Measurements from ENCODE around the gene CYP27C1. TPM values are rescaled to one million over a fixed set of nuclear protein-coding genes. Genes with fewer than 3 reads are reported as not detected.

Gene CYP27C1
- polyA plus RNA-seq, 1 donor (not counting 4 experiments of a cell fraction or from before 2014, with no cell fraction given): 6.1 TPM

DNA sequence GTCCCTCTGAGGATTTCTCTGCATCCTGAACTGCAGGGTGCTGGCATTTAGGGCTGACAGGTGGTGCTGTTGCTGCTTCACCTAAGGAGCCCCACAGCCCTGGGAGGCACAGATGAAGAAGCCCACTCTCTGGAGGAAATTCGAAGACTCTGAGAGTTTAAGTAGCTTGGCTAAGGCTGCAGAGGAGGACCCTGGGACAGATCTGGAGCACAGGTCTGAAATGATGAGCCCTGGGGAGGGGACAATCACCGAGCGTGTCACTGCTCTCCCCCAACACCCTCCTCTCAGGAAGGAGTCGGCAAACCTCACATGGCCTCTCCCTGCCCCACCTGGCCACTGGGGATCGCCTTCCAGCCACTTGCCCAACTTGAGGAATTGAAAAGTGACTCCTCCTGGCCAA, 18.6 kb downstream of the CYP27C1 start:
- no peak for DNase-seq (ENCODE audit: low read depth, low spot score)
- Histone ChIP-seq H3K9me3 (ENCODE audit: control insufficient read depth, low read depth, low read length) (no peaks in the 10 kb centered on the region), H3K36me3 (ENCODE audit: control insufficient read depth in 2 of 2, extremely low read depth in 1 of 2, insufficient read depth in 2 of 2, low read length in 2 of 2) (peaks cover 9 to 11% of the 10 kb centered on the region in 2 experiments), H3K27me3 (ENCODE audit: control insufficient read depth, extremely low read depth, insufficient read depth, low read length) (no peaks in the 10 kb centered on the region), H3K79me2 (ENCODE audit: control insufficient read depth, insufficient read depth, low read length) (no peaks in the 10 kb centered on the region), H3K4me1 (ENCODE audit: control insufficient read depth, extremely low read depth, insufficient read depth, low read length) (no peaks in the 10 kb centered on the region), H3K9ac (ENCODE audit: control insufficient read depth, extremely low read depth, insufficient read depth, low read length) (no peak overlapping the region), H3K27ac (ENCODE audit: control insufficient read depth, insufficient read depth, low read length) (no peak overlapping the region), H4K20me1 (ENCODE audit: control insufficient read depth, extremely low read depth, insufficient read depth, low read length) (no peaks in the 10 kb centered on the region), H3K4me3 (ENCODE audit: control insufficient read depth in 2 of 3, extremely low read depth in 1 of 3, insufficient read depth in 2 of 3, low read depth in 1 of 3, low read length in 3 of 3) (no peak overlapping the region), H3K4me2 (ENCODE audit: control insufficient read depth, extremely low read depth, insufficient read depth, low read depth, low read length) (no peak overlapping the region), H3K9me1 (ENCODE audit: control insufficient read depth, extremely low read depth, insufficient read depth, low read length) (no peaks in the 10 kb centered on the region), H2AFZ (ENCODE audit: control insufficient read depth, low read length) (no peak overlapping the region)
- FAIRE-seq: no peak
- TF ChIP-seq EZH2 (IDR thresholded peaks at IDR 0.05; ENCODE audit: low read length): no peak
- TF ChIP-seq, protein P1, sequence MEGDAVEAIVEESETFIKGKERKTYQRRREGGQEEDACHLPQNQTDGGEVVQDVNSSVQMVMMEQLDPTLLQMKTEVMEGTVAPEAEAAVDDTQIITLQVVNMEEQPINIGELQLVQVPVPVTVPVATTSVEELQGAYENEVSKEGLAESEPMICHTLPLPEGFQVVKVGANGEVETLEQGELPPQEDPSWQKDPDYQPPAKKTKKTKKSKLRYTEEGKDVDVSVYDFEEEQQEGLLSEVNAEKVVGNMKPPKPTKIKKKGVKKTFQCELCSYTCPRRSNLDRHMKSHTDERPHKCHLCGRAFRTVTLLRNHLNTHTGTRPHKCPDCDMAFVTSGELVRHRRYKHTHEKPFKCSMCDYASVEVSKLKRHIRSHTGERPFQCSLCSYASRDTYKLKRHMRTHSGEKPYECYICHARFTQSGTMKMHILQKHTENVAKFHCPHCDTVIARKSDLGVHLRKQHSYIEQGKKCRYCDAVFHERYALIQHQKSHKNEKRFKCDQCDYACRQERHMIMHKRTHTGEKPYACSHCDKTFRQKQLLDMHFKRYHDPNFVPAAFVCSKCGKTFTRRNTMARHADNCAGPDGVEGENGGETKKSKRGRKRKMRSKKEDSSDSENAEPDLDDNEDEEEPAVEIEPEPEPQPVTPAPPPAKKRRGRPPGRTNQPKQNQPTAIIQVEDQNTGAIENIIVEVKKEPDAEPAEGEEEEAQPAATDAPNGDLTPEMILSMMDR (optimal IDR thresholded peaks at IDR 0.05 in 1 of 3, IDR thresholded peaks at IDR 0.05 in 1 of 3, conservative IDR thresholded peaks at IDR 0.05 in 1 of 3; ENCODE audit: extremely low read depth in 1 of 3, insufficient read depth in 2 of 3, low read length in 3 of 3): no peak
- dilution Hi-C loops (cut with MboI; ENCODE audit: extremely low pct_ligation_motif_present, low sequenced_read_pairs): no loop called here

DNA sequence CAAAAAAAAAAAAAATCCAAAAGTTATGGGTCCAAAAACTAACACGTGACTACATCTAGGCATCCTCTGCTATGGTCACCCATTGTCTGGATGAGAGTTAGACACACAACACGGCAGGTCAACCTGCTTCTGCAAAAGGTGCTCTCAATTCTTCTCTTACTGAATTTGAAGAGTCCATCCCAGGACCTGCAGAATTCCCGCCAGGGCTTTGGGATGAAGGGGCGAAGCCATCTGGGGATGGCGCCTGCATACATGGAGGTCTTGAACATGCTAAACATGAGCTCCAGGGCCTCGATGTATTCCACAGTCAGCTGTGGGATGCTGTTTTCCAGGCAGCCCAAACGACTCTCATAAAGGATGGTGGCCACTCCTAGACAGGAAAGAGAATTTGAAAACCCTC, 19.1 kb downstream of the CYP27C1 start:
- Histone ChIP-seq H3K36me3 (ENCODE audit: control insufficient read depth in 2 of 2, extremely low read depth in 1 of 2, insufficient read depth in 2 of 2, low read length in 2 of 2) (peaks cover 9 to 11% of the 10 kb centered on the region in 2 experiments), H3K79me2 (ENCODE audit: control insufficient read depth, insufficient read depth, low read length) (no peaks in the 10 kb centered on the region), H3K27ac (ENCODE audit: control insufficient read depth, insufficient read depth, low read length) (no peak overlapping the region), H3K9ac (ENCODE audit: control insufficient read depth, extremely low read depth, insufficient read depth, low read length) (no peak overlapping the region), H2AFZ (ENCODE audit: control insufficient read depth, low read length) (no peak overlapping the region), H3K4me3 (ENCODE audit: control insufficient read depth in 2 of 3, extremely low read depth in 1 of 3, insufficient read depth in 2 of 3, low read depth in 1 of 3, low read length in 3 of 3) (no peak overlapping the region), H3K27me3 (ENCODE audit: control insufficient read depth, extremely low read depth, insufficient read depth, low read length) (no peaks in the 10 kb centered on the region), H3K4me1 (ENCODE audit: control insufficient read depth, extremely low read depth, insufficient read depth, low read length) (no peaks in the 10 kb centered on the region), H3K9me1 (ENCODE audit: control insufficient read depth, extremely low read depth, insufficient read depth, low read length) (no peaks in the 10 kb centered on the region), H4K20me1 (ENCODE audit: control insufficient read depth, extremely low read depth, insufficient read depth, low read length) (no peaks in the 10 kb centered on the region), H3K4me2 (ENCODE audit: control insufficient read depth, extremely low read depth, insufficient read depth, low read depth, low read length) (no peak overlapping the region), H3K9me3 (ENCODE audit: control insufficient read depth, low read depth, low read length) (no peaks in the 10 kb centered on the region)
- TF ChIP-seq, protein P1 (optimal IDR thresholded peaks at IDR 0.05 in 1 of 3, IDR thresholded peaks at IDR 0.05 in 1 of 3, conservative IDR thresholded peaks at IDR 0.05 in 1 of 3; ENCODE audit: extremely low read depth in 1 of 3, insufficient read depth in 2 of 3, low read length in 3 of 3): no peak
- no peak for TF ChIP-seq EZH2 (IDR thresholded peaks at IDR 0.05; ENCODE audit: low read length)
- DNase-seq (ENCODE audit: low read depth, low spot score): no peak
- dilution Hi-C loops (cut with MboI; ENCODE audit: extremely low pct_ligation_motif_present, low sequenced_read_pairs): no loop called here
- FAIRE-seq: no peak
